OCI-LY3 (cell line): ENCODE measurements around the gene ASTN2.

Experiments used
- H2AFZ ChIP-seq: fragments of 200-600, 300-600 bp; shearing (Covaris generic); 2 replicates; pipeline ENCODE4 v1.6.0; 2014; ENCODE audit warnings: antibody characterized with exemption, low read depth, low read length
- H3K27ac ChIP-seq: fragments of 200-600, 300-600 bp; sonication (generic); 2 replicates; pipeline ENCODE4 v1.5.1; 2014; ENCODE audit warnings: mild to moderate bottlenecking, low read length, moderate library complexity, mixed read lengths
- H3K27me3 ChIP-seq: fragments of 200-600, 300-600 bp; sonication (generic); 2 replicates; pipeline ENCODE4 v1.6.1; 2014; ENCODE audit warnings: low read depth, low read length, mixed read lengths
- H3K36me3 ChIP-seq: fragments of 200-600, 300-600 bp; sonication (generic); replicated peaks from 2 replicates; pipeline ENCODE3; 2014; ENCODE audit warnings: low read depth, low read length, mixed read lengths
- H3K4me1 ChIP-seq: fragments of 300-600, 200-600 bp; sonication (generic); 2 replicates; pipeline ENCODE4 v1.6.1; 2014; ENCODE audit warnings: low read length, mixed read lengths
- H3K4me2 ChIP-seq: fragments of 200-600, 300-600 bp; sonication (generic); 2 replicates; pipeline ENCODE4 v1.6.1; 2014; ENCODE audit warnings: low read length, mixed read lengths
- H3K4me3 ChIP-seq: fragments of 300-600, 200-600 bp; sonication (generic); 2 replicates; pipeline ENCODE4 v1.5.1; 2014; ENCODE audit warnings: antibody characterized with exemption, mild to moderate bottlenecking, low read length, moderate library complexity
- H3K79me2 ChIP-seq: fragments of 300-600, 200-600 bp; shearing (Covaris generic); 2 replicates; pipeline ENCODE4 v1.6.1; 2014; ENCODE audit warnings: mild to moderate bottlenecking, low read length, mixed read lengths
- H3K9ac ChIP-seq: fragments of 300-600, 200-600 bp; shearing (Covaris generic); 2 replicates; pipeline ENCODE4 v1.6.0; 2014; ENCODE audit warnings: mild to moderate bottlenecking, low read length, moderate library complexity
- H3K9me3 ChIP-seq: fragments of 200-600, 300-600 bp; shearing (Covaris generic); 2 replicates; pipeline ENCODE4 v1.6.1; 2014; ENCODE audit warnings: low read length, mixed read lengths; ENCODE audit not compliant: insufficient read depth
- H4K20me1 ChIP-seq: fragments of 200-600, 300-600 bp; sonication (generic); 2 replicates; pipeline ENCODE4 v1.6.1; 2016; ENCODE audit warnings: low read length, mixed read lengths; ENCODE audit not compliant: insufficient read depth
- CTCF ChIP-seq: fragments of 200-600, 300-600 bp; sonication (generic); IDR thresholded peaks from 2 replicates; pipeline ENCODE4 v1.5.1; 2014; ENCODE audit warnings: antibody characterized with exemption, low read length, low read depth
- EZH2phosphoT487 ChIP-seq: fragments of 200-600 bp; shearing (Covaris generic); IDR thresholded peaks from 2 replicates; pipeline ENCODE4 v1.6.1; 2018; ENCODE audit warnings: antibody characterized with exemption, mixed run types, low read depth

ASTN2 gene

GRCh38 chr9:117088140-117088539 lies 326.7 kb downstream of the ASTN2 start:
- H3K4me2 ChIP-seq: no peak overlapping the region

GRCh38 chr9:117084221-117084620 lies 330.6 kb downstream of the ASTN2 start:
- no peak overlapping the region for H3K4me2 ChIP-seq
- H3K79me2 ChIP-seq: no peaks in the 10 kb centered on the region
- peaks cover 8% of the 10 kb centered on the region; the same call in 1 of the 2 replicates for H3K27me3 ChIP-seq
- H3K9ac ChIP-seq: no peak overlapping the region
- no peaks in the 10 kb centered on the region for H3K4me1 ChIP-seq
- TF ChIP-seq CTCF: no peak
- TF ChIP-seq EZH2phosphoT487: no peak
- H3K36me3 ChIP-seq: no peaks in the 10 kb centered on the region
- H2AFZ ChIP-seq: no peak overlapping the region
- H4K20me1 ChIP-seq: no peaks in the 10 kb centered on the region
- H3K27ac ChIP-seq: no peak overlapping the region
- H3K4me3 ChIP-seq: no peak overlapping the region
- H3K9me3 ChIP-seq: no peaks in the 10 kb centered on the region

More at GRCh38 chr9:117088140-117088539, 326.7 kb downstream of the ASTN2 start:
- no peaks in the 10 kb centered on the region for H3K36me3 ChIP-seq
- no peak overlapping the region for H3K27ac ChIP-seq
- H3K9ac ChIP-seq: no peak overlapping the region
- no peak for TF ChIP-seq CTCF
- no peak for TF ChIP-seq EZH2phosphoT487
- no peak overlapping the region for H2AFZ ChIP-seq
- no peak overlapping the region for H3K4me3 ChIP-seq
- H3K4me1 ChIP-seq: no peaks in the 10 kb centered on the region
- no peaks in the 10 kb centered on the region for H4K20me1 ChIP-seq
- H3K9me3 ChIP-seq: no peaks in the 10 kb centered on the region
- H3K27me3 ChIP-seq: peaks cover 3% of the 10 kb centered on the region; the same call in 1 of the 2 replicates
- H3K79me2 ChIP-seq: no peaks in the 10 kb centered on the region

GRCh38 chr9:117083559-117083958 lies 331.3 kb downstream of the ASTN2 start:
- Histone ChIP-seq H4K20me1 (no peaks in the 10 kb centered on the region), H3K27me3 (peaks cover 4% of the 10 kb centered on the region; the same call in 1 of the 2 replicates), H3K4me1 (no peaks in the 10 kb centered on the region), H3K4me3 (no peak overlapping the region), H3K9ac (no peak overlapping the region), H3K36me3 (no peaks in the 10 kb centered on the region), H3K9me3 (no peaks in the 10 kb centered on the region), H3K4me2 (no peak overlapping the region), H3K27ac (no peak overlapping the region), H3K79me2 (no peaks in the 10 kb centered on the region), H2AFZ (no peak overlapping the region)
- TF ChIP-seq EZH2phosphoT487 (no peak), CTCF (no peak)

GRCh38 chr9:117081641-117082317 lies 333.1 kb downstream of the ASTN2 start:
- Histone ChIP-seq H3K4me2 (no peak overlapping the region), H2AFZ (no peak overlapping the region), H3K9ac (no peak overlapping the region), H3K9me3 (no peaks in the 10 kb centered on the region), H3K36me3 (no peaks in the 10 kb centered on the region), H3K4me1 (no peaks in the 10 kb centered on the region), H3K79me2 (no peaks in the 10 kb centered on the region), H4K20me1 (no peaks in the 10 kb centered on the region), H3K27ac (no peak overlapping the region), H3K27me3 (0 out of 2 replicates have a peak, but pooled peaks cover 4% of the 10 kb centered on the region), H3K4me3 (no peak overlapping the region)
- no peak for TF ChIP-seq EZH2phosphoT487
- TF ChIP-seq CTCF: no peak
